Gastroesophageal sphincter (tissue), 3 donors: ENCODE results near the gene VAV2.

Source experiments
- CTCF ChIP-seq, 4 experiments: fragments of 200-600 bp in 2 of 4; fragments of 450-650 bp in 2 of 4; sonication (generic) in 1 of 4; IDR thresholded peaks; one replicate each; pipeline ENCODE4 v1.5.1; 2017 to 2019; ENCODE audit warnings: antibody characterized with exemption in 4 of 4, mild to moderate bottlenecking in 2 of 4, moderate library complexity in 2 of 4
- POLR2A ChIP-seq, 2 donors: fragments of 450-650 bp; IDR thresholded peaks; one replicate each; pipeline ENCODE4 v1.6.1; 2017; ENCODE audit warnings: antibody characterized with exemption in 2 of 2, mild to moderate bottlenecking in 2 of 2, moderate library complexity in 1 of 2

GRCh38 chr9:134024828-134025605, 32.9 kb upstream of the VAV2 start, which contains the start of gene BRD3OS:
- no peak for TF ChIP-seq CTCF (IDR thresholded peaks at IDR 0.05)
- peak; percentile 13 for TF ChIP-seq POLR2A (IDR thresholded peaks at IDR 0.05)
